GM23338 (cell line): ENCODE results near the gene TICRR. TPM values are rescaled to one million over a fixed set of nuclear protein-coding genes. Genes with fewer than 3 reads are reported as not detected.

Experiments
- ATAC-seq: fragments of 200-7000 bp; cut with Tn5 transposase; 3 replicates; pipeline ENCODE4 v1.9.1; 2020
- DNase-seq: peaks from one replicate; pipeline ENCODE4 v3.0.0-alpha.2; 2015; ENCODE audit warnings: low spot score
- H2AFZ ChIP-seq: fragments of 200-600 bp; sonication (generic); 2 replicates; pipeline ENCODE4 v1.8.0; 2016; ENCODE audit warnings: antibody characterized with exemption, mild to moderate bottlenecking, moderate library complexity
- H3F3A ChIP-seq: fragments of 200-600 bp; sonication (generic); replicated peaks from 2 replicates; pipeline ENCODE4 v1.8.0; 2017; ENCODE audit warnings: antibody characterized with exemption, mixed run types, low read depth
- H3K27ac ChIP-seq: fragments of 200-600 bp; sonication (generic); 2 replicates; pipeline ENCODE4 v1.6.1; 2016; ENCODE audit warnings: low read depth
- H3K27me3 ChIP-seq: fragments of 200-600 bp; sonication (generic); 2 replicates; pipeline ENCODE4 v1.8.0; 2016; ENCODE audit warnings: mild to moderate bottlenecking, mixed run types, moderate library complexity; ENCODE audit not compliant: insufficient read depth
- H3K36me3 ChIP-seq: fragments of 200-600 bp; sonication (generic); 2 replicates; pipeline ENCODE4 v1.8.0; 2016; ENCODE audit warnings: mild to moderate bottlenecking; ENCODE audit not compliant: insufficient read depth
- H3K4me1 ChIP-seq: fragments of 200-600 bp; sonication (generic); 2 replicates; pipeline ENCODE4 v1.8.0; 2016; ENCODE audit warnings: mild to moderate bottlenecking, moderate library complexity; ENCODE audit not compliant: insufficient read depth
- H3K4me2 ChIP-seq: fragments of 200-600 bp; sonication (generic); 2 replicates; pipeline ENCODE4 v1.7.1; 2017; ENCODE audit warnings: mixed run types
- H3K4me3 ChIP-seq: fragments of 200-600 bp; sonication (generic); 2 replicates; pipeline ENCODE4 v1.6.1; 2016; ENCODE audit warnings: mixed run types
- H3K79me2 ChIP-seq: fragments of 200-600 bp; sonication (generic); replicated peaks from 2 replicates; pipeline ENCODE4 v1.8.0; 2017; ENCODE audit warnings: mild to moderate bottlenecking; ENCODE audit not compliant: insufficient read depth
- H3K9me2 ChIP-seq: fragments of 200-600 bp; sonication (generic); 2 replicates; pipeline ENCODE4 v1.8.0; 2017; ENCODE audit not compliant: insufficient read depth
- H4K20me1 ChIP-seq: fragments of 200-600 bp; sonication (generic); replicated peaks from 2 replicates; pipeline ENCODE4 v1.8.0; 2017; ENCODE audit warnings: mild to moderate bottlenecking; ENCODE audit not compliant: insufficient read depth
- H3K27ac Mint-ChIP-seq: 2 replicates; pipeline ENCODE4 v1.8.0; 2020; ENCODE audit warnings: inconsistent platforms, mild to moderate bottlenecking, moderate library complexity, mixed read lengths
- H3K27me3 Mint-ChIP-seq: 3 replicates; pipeline ENCODE4 v1.8.0; 2022; ENCODE audit warnings: low read depth, mild to moderate bottlenecking, moderate library complexity, mixed read lengths, inconsistent platforms; ENCODE audit not compliant: insufficient read depth, poor library complexity
- H3K36me3 Mint-ChIP-seq: 3 replicates; pipeline ENCODE4 v1.8.0; 2021; ENCODE audit warnings: low read depth, mild to moderate bottlenecking, inconsistent platforms, moderate library complexity, mixed read lengths
- H3K4me1 Mint-ChIP-seq: 3 replicates; pipeline ENCODE4 v1.8.0; 2020; ENCODE audit warnings: mild to moderate bottlenecking, inconsistent platforms, mixed read lengths
- H3K4me3 Mint-ChIP-seq: 3 replicates; pipeline ENCODE4 v1.8.0; 2021; ENCODE audit warnings: moderate library complexity, mild to moderate bottlenecking, inconsistent platforms, mixed read lengths
- H3K9me3 Mint-ChIP-seq: 3 replicates; pipeline ENCODE4 v1.8.0; 2020; ENCODE audit warnings: moderate library complexity, mild to moderate bottlenecking, inconsistent platforms, mixed read lengths
- CREB1 ChIP-seq: fragments of 250-450 bp; sonication (Bioruptor Pico); IDR thresholded peaks from 2 replicates; pipeline ENCODE4 v1.5.0; 2020; ENCODE audit warnings: low read depth, mild to moderate bottlenecking, moderate library complexity
- CTCF ChIP-seq, 2 experiments: fragments of 200-600 bp in 1 of 2; sonication (generic) in 1 of 2; conservative IDR thresholded peaks; 2 replicates each; pipeline versions ENCODE4 v1.5.1 to v1.6.1; 2016 to 2017; ENCODE audit warnings: antibody characterized with exemption in 2 of 2, low read depth in 2 of 2, mild to moderate bottlenecking in 2 of 2, moderate library complexity in 1 of 2
- EZH2 ChIP-seq: fragments of 200-600 bp; sonication (generic); IDR thresholded peaks from one replicate; pipeline ENCODE4 v1.8.0; 2017; ENCODE audit warnings: antibody characterized with exemption, mild to moderate bottlenecking, low read depth; ENCODE audit not compliant: unreplicated experiment
- EZH2phosphoT487 ChIP-seq: fragments of 200-600 bp; sonication (generic); IDR thresholded peaks from one replicate; pipeline ENCODE4 v1.8.1; 2018; ENCODE audit warnings: antibody characterized with exemption; ENCODE audit not compliant: unreplicated experiment
- JUNB ChIP-seq: IDR thresholded peaks from one replicate; pipeline ENCODE4 v1.6.1; 2016; ENCODE audit warnings: antibody characterized with exemption; ENCODE audit not compliant: unreplicated experiment
- NANOG ChIP-seq: IDR thresholded peaks from 2 replicates; pipeline ENCODE4 v1.6.1; 2016; ENCODE audit warnings: antibody characterized with exemption, borderline replicate concordance
- POLR2AphosphoS5 ChIP-seq: IDR thresholded peaks from 2 replicates; pipeline ENCODE4 v1.6.1; 2016; ENCODE audit warnings: antibody characterized with exemption, low read depth
- STAT1 ChIP-seq: IDR thresholded peaks from one replicate; pipeline ENCODE4 v1.6.1; 2016; ENCODE audit warnings: antibody characterized with exemption; ENCODE audit not compliant: unreplicated experiment
- ZNF114 ChIP-seq: fragments of 250-450 bp; sonication (Bioruptor Pico); IDR thresholded peaks from 2 replicates; pipeline ENCODE4 v1.5.0; 2020; ENCODE audit warnings: mild to moderate bottlenecking, moderate library complexity
- ZNF331 ChIP-seq: fragments of 250-450 bp; sonication (Bioruptor Pico); IDR thresholded peaks from 2 replicates; pipeline ENCODE4 v1.5.0; 2020; ENCODE audit warnings: low read depth, mild to moderate bottlenecking, moderate library complexity
- polyA plus RNA-seq: library from polyadenylated mRNA; unstranded; fragments of >200 nt; fragmentation: Nextera tagmentation; extraction: Ambion mirVana; gene quantifications from 2 replicates; pipeline ENCODE4 v1.2.1, GENCODE V29; 2016
- total RNA-seq: library from RNA; depleted of rRNA; stranded (reverse); fragments of >200 nt; shearing (Covaris generic); gene quantifications from 2 replicates; pipeline ENCODE4 v1.2.3, GENCODE V29; 2014
- TF ChIP-seq, protein P1 (sequence below): fragments of 250-450 bp; sonication (Bioruptor Pico); IDR thresholded peaks from 2 replicates; pipeline ENCODE4 v1.5.0; 2020; ENCODE audit warnings: mild to moderate bottlenecking, moderate library complexity
- TF ChIP-seq, protein P2 (sequence below): IDR thresholded peaks from one replicate; pipeline ENCODE4 v1.6.1; 2018; ENCODE audit warnings: antibody characterized with exemption; ENCODE audit not compliant: unreplicated experiment
- TF ChIP-seq, protein P3 (sequence below): IDR thresholded peaks from 2 replicates; pipeline ENCODE4 v1.6.1; 2016; ENCODE audit warnings: antibody characterized with exemption

Gene TICRR
- total and polyA plus RNA-seq, 2 experiments from 2014 or later = 11.2 to 42.3 TPM

GRCh38 chr15:89649716-89650115 is 74.4 kb downstream of the TICRR start:
- Histone ChIP-seq H3K4me2 (no peak overlapping the region), H3F3A (no peaks in the 10 kb centered on the region), H2AFZ (no peak overlapping the region), H4K20me1 (peaks cover 4% of the 10 kb centered on the region; the same call in 1 of the 2 replicates), H3K27ac (no peak overlapping the region), H3K9me2 (peaks cover 2% of the 10 kb centered on the region; the same call in 1 of the 2 replicates), H3K4me1 (peaks cover 5% of the 10 kb centered on the region; the same call in 1 of the 2 replicates), H3K79me2 (peaks cover 15% of the 10 kb centered on the region), H3K36me3 (no peaks in the 10 kb centered on the region), H3K4me3 (no peak overlapping the region), H3K27me3 (0 out of 2 replicates have a peak, but pooled peaks cover 4% of the 10 kb centered on the region)
- no peak overlapping the region for H3K27ac Mint-ChIP-seq
- H3K4me3 Mint-ChIP-seq = no peak overlapping the region
- peaks cover 6% of the 10 kb centered on the region for H3K27me3 Mint-ChIP-seq
- DNase-seq (no peak), ATAC-seq (no peak)
- no peaks in the 10 kb centered on the region for H3K9me3 Mint-ChIP-seq
- TF ChIP-seq, protein P1, sequence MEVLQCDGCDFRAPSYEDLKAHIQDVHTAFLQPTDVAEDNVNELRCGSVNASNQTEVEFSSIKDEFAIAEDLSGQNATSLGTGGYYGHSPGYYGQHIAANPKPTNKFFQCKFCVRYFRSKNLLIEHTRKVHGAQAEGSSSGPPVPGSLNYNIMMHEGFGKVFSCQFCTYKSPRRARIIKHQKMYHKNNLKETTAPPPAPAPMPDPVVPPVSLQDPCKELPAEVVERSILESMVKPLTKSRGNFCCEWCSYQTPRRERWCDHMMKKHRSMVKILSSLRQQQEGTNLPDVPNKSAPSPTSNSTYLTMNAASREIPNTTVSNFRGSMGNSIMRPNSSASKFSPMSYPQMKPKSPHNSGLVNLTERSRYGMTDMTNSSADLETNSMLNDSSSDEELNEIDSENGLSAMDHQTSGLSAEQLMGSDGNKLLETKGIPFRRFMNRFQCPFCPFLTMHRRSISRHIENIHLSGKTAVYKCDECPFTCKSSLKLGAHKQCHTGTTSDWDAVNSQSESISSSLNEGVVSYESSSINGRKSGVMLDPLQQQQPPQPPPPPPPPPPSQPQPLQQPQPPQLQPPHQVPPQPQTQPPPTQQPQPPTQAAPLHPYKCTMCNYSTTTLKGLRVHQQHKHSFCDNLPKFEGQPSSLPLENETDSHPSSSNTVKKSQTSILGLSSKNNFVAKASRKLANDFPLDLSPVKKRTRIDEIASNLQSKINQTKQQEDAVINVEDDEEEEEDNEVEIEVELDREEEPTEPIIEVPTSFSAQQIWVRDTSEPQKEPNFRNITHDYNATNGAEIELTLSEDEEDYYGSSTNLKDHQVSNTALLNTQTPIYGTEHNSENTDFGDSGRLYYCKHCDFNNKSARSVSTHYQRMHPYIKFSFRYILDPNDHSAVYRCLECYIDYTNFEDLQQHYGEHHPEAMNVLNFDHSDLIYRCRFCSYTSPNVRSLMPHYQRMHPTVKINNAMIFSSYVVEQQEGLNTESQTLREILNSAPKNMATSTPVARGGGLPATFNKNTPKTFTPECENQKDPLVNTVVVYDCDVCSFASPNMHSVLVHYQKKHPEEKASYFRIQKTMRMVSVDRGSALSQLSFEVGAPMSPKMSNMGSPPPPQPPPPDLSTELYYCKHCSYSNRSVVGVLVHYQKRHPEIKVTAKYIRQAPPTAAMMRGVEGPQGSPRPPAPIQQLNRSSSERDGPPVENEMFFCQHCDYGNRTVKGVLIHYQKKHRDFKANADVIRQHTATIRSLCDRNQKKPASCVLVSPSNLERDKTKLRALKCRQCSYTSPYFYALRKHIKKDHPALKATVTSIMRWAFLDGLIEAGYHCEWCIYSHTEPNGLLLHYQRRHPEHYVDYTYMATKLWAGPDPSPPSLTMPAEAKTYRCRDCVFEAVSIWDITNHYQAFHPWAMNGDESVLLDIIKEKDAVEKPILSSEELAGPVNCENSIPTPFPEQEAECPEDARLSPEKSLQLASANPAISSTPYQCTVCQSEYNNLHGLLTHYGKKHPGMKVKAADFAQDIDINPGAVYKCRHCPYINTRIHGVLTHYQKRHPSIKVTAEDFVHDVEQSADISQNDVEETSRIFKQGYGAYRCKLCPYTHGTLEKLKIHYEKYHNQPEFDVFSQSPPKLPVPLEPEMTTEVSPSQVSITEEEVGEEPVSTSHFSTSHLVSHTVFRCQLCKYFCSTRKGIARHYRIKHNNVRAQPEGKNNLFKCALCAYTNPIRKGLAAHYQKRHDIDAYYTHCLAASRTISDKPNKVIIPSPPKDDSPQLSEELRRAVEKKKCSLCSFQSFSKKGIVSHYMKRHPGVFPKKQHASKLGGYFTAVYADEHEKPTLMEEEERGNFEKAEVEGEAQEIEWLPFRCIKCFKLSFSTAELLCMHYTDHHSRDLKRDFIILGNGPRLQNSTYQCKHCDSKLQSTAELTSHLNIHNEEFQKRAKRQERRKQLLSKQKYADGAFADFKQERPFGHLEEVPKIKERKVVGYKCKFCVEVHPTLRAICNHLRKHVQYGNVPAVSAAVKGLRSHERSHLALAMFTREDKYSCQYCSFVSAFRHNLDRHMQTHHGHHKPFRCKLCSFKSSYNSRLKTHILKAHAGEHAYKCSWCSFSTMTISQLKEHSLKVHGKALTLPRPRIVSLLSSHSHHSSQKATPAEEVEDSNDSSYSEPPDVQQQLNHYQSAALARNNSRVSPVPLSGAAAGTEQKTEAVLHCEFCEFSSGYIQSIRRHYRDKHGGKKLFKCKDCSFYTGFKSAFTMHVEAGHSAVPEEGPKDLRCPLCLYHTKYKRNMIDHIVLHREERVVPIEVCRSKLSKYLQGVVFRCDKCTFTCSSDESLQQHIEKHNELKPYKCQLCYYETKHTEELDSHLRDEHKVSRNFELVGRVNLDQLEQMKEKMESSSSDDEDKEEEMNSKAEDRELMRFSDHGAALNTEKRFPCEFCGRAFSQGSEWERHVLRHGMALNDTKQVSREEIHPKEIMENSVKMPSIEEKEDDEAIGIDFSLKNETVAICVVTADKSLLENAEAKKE (CRISPR knock-in tag) = no peak
- TF ChIP-seq ZNF331 (CRISPR knock-in tag) (no peak), EZH2phosphoT487 (no peak), CTCF (conservative IDR thresholded peaks at IDR 0.05; ENCODE audit: low read depth in 2 of 2) (no peak), POLR2AphosphoS5 (no peak), JUNB (no peak), ZNF114 (CRISPR knock-in tag) (no peak), STAT1 (no peak), NANOG (no peak), EZH2 (no peak), CREB1 (no peak)
- TF ChIP-seq, protein P2, sequence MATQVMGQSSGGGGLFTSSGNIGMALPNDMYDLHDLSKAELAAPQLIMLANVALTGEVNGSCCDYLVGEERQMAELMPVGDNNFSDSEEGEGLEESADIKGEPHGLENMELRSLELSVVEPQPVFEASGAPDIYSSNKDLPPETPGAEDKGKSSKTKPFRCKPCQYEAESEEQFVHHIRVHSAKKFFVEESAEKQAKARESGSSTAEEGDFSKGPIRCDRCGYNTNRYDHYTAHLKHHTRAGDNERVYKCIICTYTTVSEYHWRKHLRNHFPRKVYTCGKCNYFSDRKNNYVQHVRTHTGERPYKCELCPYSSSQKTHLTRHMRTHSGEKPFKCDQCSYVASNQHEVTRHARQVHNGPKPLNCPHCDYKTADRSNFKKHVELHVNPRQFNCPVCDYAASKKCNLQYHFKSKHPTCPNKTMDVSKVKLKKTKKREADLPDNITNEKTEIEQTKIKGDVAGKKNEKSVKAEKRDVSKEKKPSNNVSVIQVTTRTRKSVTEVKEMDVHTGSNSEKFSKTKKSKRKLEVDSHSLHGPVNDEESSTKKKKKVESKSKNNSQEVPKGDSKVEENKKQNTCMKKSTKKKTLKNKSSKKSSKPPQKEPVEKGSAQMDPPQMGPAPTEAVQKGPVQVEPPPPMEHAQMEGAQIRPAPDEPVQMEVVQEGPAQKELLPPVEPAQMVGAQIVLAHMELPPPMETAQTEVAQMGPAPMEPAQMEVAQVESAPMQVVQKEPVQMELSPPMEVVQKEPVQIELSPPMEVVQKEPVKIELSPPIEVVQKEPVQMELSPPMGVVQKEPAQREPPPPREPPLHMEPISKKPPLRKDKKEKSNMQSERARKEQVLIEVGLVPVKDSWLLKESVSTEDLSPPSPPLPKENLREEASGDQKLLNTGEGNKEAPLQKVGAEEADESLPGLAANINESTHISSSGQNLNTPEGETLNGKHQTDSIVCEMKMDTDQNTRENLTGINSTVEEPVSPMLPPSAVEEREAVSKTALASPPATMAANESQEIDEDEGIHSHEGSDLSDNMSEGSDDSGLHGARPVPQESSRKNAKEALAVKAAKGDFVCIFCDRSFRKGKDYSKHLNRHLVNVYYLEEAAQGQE = no peak
- TF ChIP-seq, protein P3, sequence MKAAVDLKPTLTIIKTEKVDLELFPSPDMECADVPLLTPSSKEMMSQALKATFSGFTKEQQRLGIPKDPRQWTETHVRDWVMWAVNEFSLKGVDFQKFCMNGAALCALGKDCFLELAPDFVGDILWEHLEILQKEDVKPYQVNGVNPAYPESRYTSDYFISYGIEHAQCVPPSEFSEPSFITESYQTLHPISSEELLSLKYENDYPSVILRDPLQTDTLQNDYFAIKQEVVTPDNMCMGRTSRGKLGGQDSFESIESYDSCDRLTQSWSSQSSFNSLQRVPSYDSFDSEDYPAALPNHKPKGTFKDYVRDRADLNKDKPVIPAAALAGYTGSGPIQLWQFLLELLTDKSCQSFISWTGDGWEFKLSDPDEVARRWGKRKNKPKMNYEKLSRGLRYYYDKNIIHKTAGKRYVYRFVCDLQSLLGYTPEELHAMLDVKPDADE = no peak
- peaks cover 29% of the 10 kb centered on the region for H3K36me3 Mint-ChIP-seq
- H3K4me1 Mint-ChIP-seq = peaks cover 6% of the 10 kb centered on the region
